OCI-LY7 (cell line): ENCODE measurements around the gene LCN6. TPM values are rescaled to one million over a fixed set of nuclear protein-coding genes. Genes with fewer than 3 reads are reported as not detected.

ENCODE experiments used
- BruUV-seq: library from RNA; stranded (reverse); fragments of 400-500 nt; replicated peaks from 2 replicates; lab custom pipeline; 2021; lab: Mats Ljungman, UMichigan
- CTCF ChIA-PET: fragments of 300-600 bp; sonication (Branson Sonifier 250); formaldehyde crosslinking; loops from one replicate; lab custom pipeline; 2022; ENCODE audit warnings: antibody characterized with exemption; ENCODE audit not compliant: unreplicated experiment; lab: Charles Lee
- POLR2A ChIA-PET: fragments of 300-600 bp; sonication (Branson Sonifier 250); formaldehyde crosslinking; loops from one replicate; lab custom pipeline; 2022; ENCODE audit warnings: antibody characterized with exemption; lab: Charles Lee
- DNase-seq: peaks from one replicate; pipeline ENCODE4 v3.0.0-alpha.2; 2015; ENCODE audit warnings: low spot score
- H2AFZ ChIP-seq: fragments of 200-600 bp; sonication (generic), shearing (Covaris generic); 2 replicates; pipeline ENCODE4 v1.6.1; 2014; ENCODE audit warnings: mild to moderate bottlenecking, antibody characterized with exemption, low read length, moderate library complexity
- H3K27ac ChIP-seq: fragments of 200-600 bp; sonication (generic); 2 replicates; pipeline ENCODE4 v1.5.1; 2014; ENCODE audit warnings: mixed run types, low read depth, mild to moderate bottlenecking, moderate library complexity, low read length, inconsistent platforms; ENCODE audit not compliant: poor library complexity, severe bottlenecking
- H3K36me3 ChIP-seq: fragments of 200-600 bp; sonication (generic); 2 replicates; pipeline ENCODE4 v1.6.1; 2014; ENCODE audit warnings: mild to moderate bottlenecking, antibody characterized with exemption, low read length, moderate library complexity, mixed read lengths; ENCODE audit not compliant: insufficient read depth
- H3K4me1 ChIP-seq: fragments of 200-600 bp; sonication (generic); 2 replicates; pipeline ENCODE4 v1.5.1; 2014; ENCODE audit warnings: mild to moderate bottlenecking, low read length; ENCODE audit not compliant: insufficient read depth, poor library complexity, severe bottlenecking
- H3K4me2 ChIP-seq: fragments of 200-600 bp; sonication (generic); 2 replicates; pipeline ENCODE4 v1.6.1; 2014; ENCODE audit warnings: mild to moderate bottlenecking, low read length
- H3K4me3 ChIP-seq: fragments of 200-600 bp; sonication (generic); 2 replicates; pipeline ENCODE4 v1.5.1; 2014; ENCODE audit warnings: mild to moderate bottlenecking, low read depth, low read length; ENCODE audit not compliant: poor library complexity, severe bottlenecking
- H3K79me2 ChIP-seq: fragments of 200-600 bp; sonication (generic); 2 replicates; pipeline ENCODE4 v1.6.1; 2016; ENCODE audit warnings: low read depth, mild to moderate bottlenecking, low read length, moderate library complexity, mixed read lengths; ENCODE audit not compliant: insufficient read depth
- H3K9me2 ChIP-seq: fragments of 200-600 bp; sonication (generic); 2 replicates; pipeline ENCODE4 v1.6.1; 2016; ENCODE audit warnings: mild to moderate bottlenecking, low read length, mixed read lengths; ENCODE audit not compliant: insufficient read depth
- H3K9me3 ChIP-seq: fragments of 200-600 bp; sonication (generic); 2 replicates; pipeline ENCODE4 v1.6.1; 2014; ENCODE audit warnings: mild to moderate bottlenecking, mixed run types, low read length, mixed read lengths
- H4K20me1 ChIP-seq: fragments of 200-600 bp; sonication (generic); 2 replicates; pipeline ENCODE4 v1.6.1; 2014; ENCODE audit warnings: mild to moderate bottlenecking, antibody characterized with exemption, low read length, moderate library complexity, mixed read lengths; ENCODE audit not compliant: insufficient read depth
- CTCF ChIP-seq: fragments of 200-600 bp; sonication (generic); conservative IDR thresholded peaks from 2 replicates; pipeline ENCODE4 v1.5.1; 2014; ENCODE audit warnings: mild to moderate bottlenecking, antibody characterized with exemption, low read length, moderate library complexity, mixed read lengths
- EZH2phosphoT487 ChIP-seq: fragments of 200-600 bp; sonication (generic); IDR thresholded peaks from 2 replicates; pipeline ENCODE4 v1.6.1; 2018; ENCODE audit warnings: low read depth, borderline replicate concordance, mild to moderate bottlenecking, mixed run types, antibody characterized with exemption, low read length, moderate library complexity, mixed read lengths
- intact Hi-C: fragments of 100-400 bp; cut with micrococcal nuclease; formaldehyde crosslinking; loops from one replicate; pipeline ENCODE4 v1.10.0; 2022; ENCODE audit not compliant: unreplicated experiment
- total RNA-seq, 2 experiments: library from RNA; depleted of rRNA in 1 of 2; stranded (reverse); fragments of >200 nt in 1 of 2; shearing (Covaris generic) in 1 of 2; gene quantifications; 2 replicates each; pipeline ENCODE4 v1.2.3, GENCODE V29; 2014 to 2022

The LCN6 gene
- total RNA-seq, 2 experiments from 2014 or later = not detected

DNA sequence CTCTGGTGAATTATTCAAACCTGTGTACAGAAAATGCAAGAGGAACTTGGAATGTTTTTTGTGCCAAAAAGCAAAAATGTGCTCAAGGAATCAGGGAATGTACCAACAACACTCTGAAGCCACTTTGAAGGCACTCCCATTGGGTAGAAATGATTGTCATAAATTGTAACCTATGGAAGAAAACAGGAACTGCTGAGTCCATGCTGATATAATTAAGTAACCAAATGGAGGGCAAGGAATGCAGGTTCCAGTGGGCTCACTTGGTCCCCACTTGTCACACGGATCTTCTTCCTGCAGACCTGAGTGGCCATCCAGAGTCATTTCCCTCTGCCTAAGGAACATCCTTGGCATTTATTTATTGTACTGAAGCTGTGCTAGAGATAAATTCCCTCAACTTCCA, 2.9 kb upstream of the LCN6 start:
- Histone ChIP-seq H3K27ac (no peak overlapping the region), H3K9me3 (peaks cover 19% of the 10 kb centered on the region), H2AFZ (no peak overlapping the region), H3K4me3 (no peak overlapping the region), H3K36me3 (no peaks in the 10 kb centered on the region), H3K4me2 (no peak overlapping the region), H3K4me1 (peaks cover 6% of the 10 kb centered on the region), H3K79me2 (no peaks in the 10 kb centered on the region), H4K20me1 (no peaks in the 10 kb centered on the region), H3K9me2 (no peaks in the 10 kb centered on the region)
- TF ChIP-seq CTCF = no peak
- no peak for TF ChIP-seq EZH2phosphoT487
- CTCF ChIA-PET = no interaction called here
- DNase-seq = no peak
- POLR2A ChIA-PET = no interaction called here
- no TSS peak for BruUV-seq
- intact Hi-C loops = no loop called here

DNA sequence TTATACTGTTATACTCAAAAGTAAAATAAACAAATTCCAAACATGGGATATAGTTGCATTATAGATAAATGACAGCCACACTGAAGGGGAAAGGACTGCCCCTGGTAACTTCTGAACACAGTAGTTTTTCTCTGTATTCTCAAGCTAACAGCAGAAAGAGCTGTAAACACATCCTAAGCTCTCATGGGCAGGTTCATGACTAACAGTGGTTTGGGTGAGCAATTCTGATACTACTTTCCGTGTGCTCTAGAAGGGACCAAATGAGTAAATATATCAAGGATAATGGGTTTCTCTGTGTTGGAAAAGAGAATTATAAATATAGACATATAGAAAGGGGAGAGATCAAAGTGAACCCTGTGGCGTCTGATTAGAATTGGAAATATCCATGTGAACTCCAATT, 2.2 kb upstream of the LCN6 start:
- H3K4me3 ChIP-seq = no peak overlapping the region
- H3K36me3 ChIP-seq = no peaks in the 10 kb centered on the region
- ChIA-PET CTCF (no interaction called here), POLR2A (interaction anchor here (0.5 to 0.6 kb wide), 2 partner anchors 297 to 341 kb away, joined by 3 to 4 read pairs; no protein-coding TSS in a partner anchor)
- H4K20me1 ChIP-seq = no peaks in the 10 kb centered on the region
- TF ChIP-seq EZH2phosphoT487 = no peak
- no peak for TF ChIP-seq CTCF
- H3K9me3 ChIP-seq = peaks cover 19% of the 10 kb centered on the region
- intact Hi-C loops = no loop called here
- H2AFZ ChIP-seq = no peak overlapping the region
- no peaks in the 10 kb centered on the region for H3K79me2 ChIP-seq
- no peaks in the 10 kb centered on the region for H3K9me2 ChIP-seq
- no peak overlapping the region for H3K27ac ChIP-seq
- no peak for DNase-seq
- no peak overlapping the region for H3K4me2 ChIP-seq
- peaks cover 6% of the 10 kb centered on the region for H3K4me1 ChIP-seq
- no TSS peak for BruUV-seq

DNA sequence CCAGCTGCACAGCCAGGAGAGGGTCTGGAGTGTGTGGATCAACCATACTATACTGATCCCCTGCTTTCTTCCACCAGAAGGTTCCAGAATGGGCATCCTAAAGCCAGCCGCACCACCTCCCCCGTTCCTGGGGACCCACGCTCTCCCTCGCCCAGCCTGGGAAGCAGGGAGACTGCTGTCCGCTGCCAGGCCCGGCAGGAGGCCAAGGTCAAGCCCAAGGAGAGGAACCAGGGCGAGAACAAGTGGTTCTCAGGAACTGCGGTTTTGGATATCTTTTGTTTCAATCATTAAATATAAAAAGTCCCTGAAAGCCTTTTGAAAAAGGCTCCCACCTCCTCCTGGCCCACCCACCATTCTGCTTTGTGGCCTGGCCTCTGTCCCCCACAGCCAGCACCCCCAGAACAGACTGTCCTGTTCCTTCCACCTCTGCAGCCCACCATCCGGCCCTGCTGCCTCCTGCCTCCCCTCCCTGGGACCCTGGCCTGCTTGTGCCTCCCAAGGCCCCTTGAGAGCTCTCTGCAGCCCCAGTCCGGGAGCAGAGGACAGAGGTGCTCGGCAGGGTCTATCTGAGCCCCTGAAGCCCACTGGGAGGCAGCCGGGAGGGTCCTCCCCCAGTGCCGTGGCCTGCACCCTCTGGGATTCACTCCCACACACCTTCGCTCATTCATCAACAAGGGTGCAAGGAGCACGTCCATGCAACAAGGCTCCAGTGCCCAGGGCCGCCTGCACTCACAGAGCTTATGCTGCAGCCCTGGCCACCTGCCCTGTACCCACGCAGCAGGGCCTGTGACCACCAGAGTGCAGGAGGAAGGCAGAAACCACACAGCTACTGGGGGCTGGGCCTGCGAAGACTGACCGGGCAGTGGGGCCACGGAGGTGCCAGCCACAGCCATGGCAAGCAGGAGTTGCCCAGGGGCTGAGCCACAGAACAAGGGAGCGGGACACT, 614 bp upstream of the LCN6 start:
- H3K9me2 ChIP-seq = no peaks in the 10 kb centered on the region
- no peak overlapping the region for H3K27ac ChIP-seq
- no peaks in the 10 kb centered on the region for H3K79me2 ChIP-seq
- ChIA-PET CTCF (no interaction called here), POLR2A (no interaction called here)
- H4K20me1 ChIP-seq = no peaks in the 10 kb centered on the region
- DNase-seq = no peak
- TF ChIP-seq EZH2phosphoT487 (no peak), CTCF (no peak)
- H3K4me1 ChIP-seq = peaks cover 6% of the 10 kb centered on the region
- no peak overlapping the region for H2AFZ ChIP-seq
- intact Hi-C loops = no loop called here
- no TSS peak for BruUV-seq
- H3K4me3 ChIP-seq = no peak overlapping the region
- peaks cover 19% of the 10 kb centered on the region for H3K9me3 ChIP-seq
- no peaks in the 10 kb centered on the region for H3K36me3 ChIP-seq
- H3K4me2 ChIP-seq = no peak overlapping the region
